ENCODE measurements around the gene PXYLP1. TPM values are rescaled to one million over a fixed set of nuclear protein-coding genes. Genes with fewer than 3 reads are reported as not detected.

The PXYLP1 gene
- total and polyA plus RNA-seq, 2 of the 8 experiments (the other 6 are each of a cell fraction or from before 2014, with no cell fraction given): 19.4 to 20.6 TPM

- Histone ChIP-seq H4K91ac (replicated peaks; ENCODE audit: insufficient read length, low read length) (no peak overlapping the region), H4K5ac (ENCODE audit: insufficient read length, low read depth, low read length) (no peak overlapping the region), H4K20me1 (replicated peaks in 1 of 2; ENCODE audit: control insufficient read depth in 1 of 2, insufficient read depth in 2 of 2, low read length in 2 of 2) (no peaks in the 10 kb centered on the region), H3K36me3 (ENCODE audit: control insufficient read depth in 2 of 4, insufficient read depth in 4 of 4, low read length in 3 of 4) (no peaks in the 10 kb centered on the region), H3K56ac (replicated peaks; ENCODE audit: insufficient read length, low read depth, low read length) (no peak overlapping the region), H2BK15ac (ENCODE audit: low read length) (no peak overlapping the region), H3K4ac (replicated peaks; ENCODE audit: insufficient read length, low read depth, low read length) (no peak overlapping the region), H3K23ac (ENCODE audit: insufficient read length) (no peak overlapping the region), H2BK20ac (ENCODE audit: low read length) (no peak overlapping the region), H3K4me2 (ENCODE audit: insufficient read depth in 1 of 2, low read depth in 2 of 2, low read length in 2 of 2) (no peak overlapping the region), H3K27me3 (replicated peaks in 1 of 4; ENCODE audit: control insufficient read depth in 3 of 4, extremely low read depth in 1 of 4, insufficient read depth in 3 of 4, low read length in 3 of 4) (no peaks in the 10 kb centered on the region), H2BK120ac (replicated peaks; ENCODE audit: low read depth, low read length) (no peak overlapping the region), H3K27ac (ENCODE audit: low read depth, low read length) (no peak overlapping the region), H3K14ac (ENCODE audit: insufficient read length) (no peak overlapping the region), H3K79me1 (ENCODE audit: low read depth, low read length) (no peaks in the 10 kb centered on the region), H3K23me2 (ENCODE audit: low read depth, low read length) (no peaks in the 10 kb centered on the region), H3K79me2 (ENCODE audit: control insufficient read depth in 1 of 2, insufficient read depth in 2 of 2, low read length in 2 of 2) (no peaks in the 10 kb centered on the region), H4K8ac (ENCODE audit: extremely low read depth, insufficient read depth, low read length) (no peak overlapping the region), H3K4me1 (replicated peaks in 1 of 4; ENCODE audit: control insufficient read depth in 3 of 4, insufficient read depth in 4 of 4, low read length in 3 of 4) (0 out of 7 replicates have a peak, but pooled peaks cover 0 to 3% (median 0%) of the 10 kb centered on the region in 4 experiments), H3K9ac (replicated peaks in 1 of 4; ENCODE audit: extremely low read depth in 1 of 4, low read depth in 3 of 4, low read length in 3 of 4) (no peak overlapping the region), H2AK5ac (ENCODE audit: low read depth, low read length) (no peak overlapping the region), H2AFZ (ENCODE audit: low read length) (no peak overlapping the region), H2BK12ac (ENCODE audit: low read depth, low read length) (no peak overlapping the region; the same call in 1 of the 2 replicates), H2BK5ac (ENCODE audit: low read depth, low read length) (no peak overlapping the region), H3K9me3 (ENCODE audit: insufficient read depth in 2 of 2, low read depth in 1 of 2, low read length in 1 of 2) (no peaks in the 10 kb centered on the region), H3K18ac (ENCODE audit: extremely low read depth, low read length) (no peak overlapping the region), H3K4me3 (ENCODE audit: extremely low read depth in 1 of 4, insufficient read depth in 2 of 4, low read depth in 3 of 4, low read length in 4 of 4) (no peak overlapping the region)
- DNase-seq (ENCODE audit: low read depth in 1 of 2, low spot score in 2 of 2) (no peak), FAIRE-seq (no peak)
- 81% methylated on average over 3 of the region's 3 CpGs; no CpG with 5 or more reads in 1 of the 2 experiments for WGBS, 2 experiments (ENCODE audit: extremely low coverage in 1 of 2, insufficient coverage in 1 of 2, insufficient read length in 1 of 2, insufficient replicate concordance in 2 of 2, low coverage in 1 of 2, low lambda C conversion rate in 2 of 2, missing lambda C conversion rate in 1 of 2)
- ChIA-PET POLR2A (ENCODE audit: partially characterized antibody) (no interaction called here), CTCF (ENCODE audit: partially characterized antibody) (no interaction called here)
- TF ChIP-seq SP1 (IDR thresholded peaks at IDR 0.05; ENCODE audit: low read depth, low read length) (no peak), RAD21 (IDR thresholded peaks at IDR 0.05 in 1 of 2, conservative IDR thresholded peaks at IDR 0.05 in 1 of 2; ENCODE audit: low read depth in 2 of 2, low read length in 2 of 2) (no peak), PHF8 (conservative IDR thresholded peaks at IDR 0.05; ENCODE audit: low read depth, low read length) (no peak), HDAC2 (IDR thresholded peaks at IDR 0.05; ENCODE audit: borderline replicate concordance in 1 of 2, low read depth in 2 of 2, low read length in 2 of 2) (no peak)
Measured at GRCh38 chr3:141326626-141327025, 95.0 kb downstream of the PXYLP1 start.
